ENCODE measurements around the gene ZC3H12A.
A peak's percentile ranks its signal among the peaks of the same experiment; 100 is the strongest.

The ZC3H12A gene

DNA sequence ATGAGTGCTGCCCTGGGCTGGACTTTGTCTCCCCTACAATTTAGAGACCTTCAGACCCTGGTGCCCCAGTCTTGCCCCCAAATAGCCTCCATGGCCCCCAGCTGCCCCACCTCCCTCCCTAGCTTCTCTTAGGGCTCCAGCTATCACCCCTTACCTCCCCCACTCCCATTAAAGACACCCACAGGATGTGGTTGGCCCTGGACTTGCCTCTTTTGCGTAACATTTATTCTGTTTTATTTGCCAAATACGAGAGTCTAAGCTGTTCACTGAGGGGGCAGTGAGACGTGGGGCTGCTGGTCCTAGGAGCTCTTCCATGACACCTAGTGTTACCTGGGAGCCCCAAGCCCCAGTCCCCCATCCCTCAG, 4.5 kb downstream of the ZC3H12A start:
- peak; percentile 37 for DNase-seq (ENCODE audit: low spot score)

DNA sequence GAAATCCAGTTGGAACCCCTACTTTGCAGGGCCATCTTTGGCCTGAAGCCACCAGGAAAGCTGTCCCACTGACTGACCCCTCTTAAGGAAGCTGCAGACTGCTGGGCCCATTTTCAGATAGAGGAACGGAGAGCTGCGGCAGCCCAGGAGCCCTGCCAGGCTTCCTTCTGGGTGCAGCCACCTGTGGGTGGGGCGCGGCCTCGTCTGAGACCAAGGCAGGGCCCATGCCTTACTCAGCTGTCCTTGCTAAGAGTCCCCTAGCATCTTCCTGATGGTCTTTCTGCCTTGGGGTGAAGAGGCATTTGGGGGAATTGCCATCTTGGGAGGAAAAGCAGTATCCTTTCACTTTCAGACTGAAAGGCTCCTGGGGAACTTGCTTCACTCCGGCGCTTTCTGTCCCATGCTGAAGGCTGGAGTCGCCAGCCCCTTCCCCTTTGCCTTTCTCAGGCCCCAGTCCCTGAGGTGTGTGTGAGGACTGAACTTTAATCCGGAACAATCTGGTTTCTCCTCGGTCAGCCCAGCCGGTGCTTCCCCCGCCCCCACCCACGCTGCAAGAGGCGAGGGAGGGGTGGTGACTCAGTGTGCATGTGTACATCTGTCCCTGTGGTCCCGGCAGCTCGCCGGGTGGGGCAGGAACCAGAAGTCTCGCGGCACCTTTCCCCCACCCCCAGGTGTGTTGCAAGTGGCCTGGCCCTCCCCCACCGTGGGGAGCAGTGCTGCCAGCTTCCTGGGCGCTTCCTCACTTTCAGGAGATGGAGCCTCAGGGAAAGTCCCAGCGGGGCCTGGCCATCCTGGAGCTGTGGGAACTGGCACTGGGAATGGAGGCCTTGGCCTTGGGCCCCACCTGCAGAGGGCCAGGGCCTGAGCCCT, 5.1 kb downstream of the ZC3H12A start:
- DNase-seq (ENCODE audit: low spot score) = peak; percentile 56

DNA sequence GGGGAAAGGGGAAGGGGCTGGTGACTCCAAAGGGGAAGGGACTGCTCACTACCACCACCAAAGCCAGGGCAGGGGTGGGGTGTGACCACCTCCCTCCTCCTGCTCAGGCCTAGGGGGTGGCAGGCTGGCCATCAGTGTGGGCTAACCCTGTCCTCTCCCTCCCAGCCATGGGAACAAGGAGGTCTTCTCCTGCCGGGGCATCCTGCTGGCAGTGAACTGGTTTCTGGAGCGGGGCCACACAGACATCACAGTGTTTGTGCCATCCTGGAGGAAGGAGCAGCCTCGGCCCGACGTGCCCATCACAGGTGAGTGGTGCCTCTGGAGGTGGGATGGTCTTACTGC, 5.7 kb downstream of the ZC3H12A start:
- no peak for DNase-seq (ENCODE audit: low spot score)

DNA sequence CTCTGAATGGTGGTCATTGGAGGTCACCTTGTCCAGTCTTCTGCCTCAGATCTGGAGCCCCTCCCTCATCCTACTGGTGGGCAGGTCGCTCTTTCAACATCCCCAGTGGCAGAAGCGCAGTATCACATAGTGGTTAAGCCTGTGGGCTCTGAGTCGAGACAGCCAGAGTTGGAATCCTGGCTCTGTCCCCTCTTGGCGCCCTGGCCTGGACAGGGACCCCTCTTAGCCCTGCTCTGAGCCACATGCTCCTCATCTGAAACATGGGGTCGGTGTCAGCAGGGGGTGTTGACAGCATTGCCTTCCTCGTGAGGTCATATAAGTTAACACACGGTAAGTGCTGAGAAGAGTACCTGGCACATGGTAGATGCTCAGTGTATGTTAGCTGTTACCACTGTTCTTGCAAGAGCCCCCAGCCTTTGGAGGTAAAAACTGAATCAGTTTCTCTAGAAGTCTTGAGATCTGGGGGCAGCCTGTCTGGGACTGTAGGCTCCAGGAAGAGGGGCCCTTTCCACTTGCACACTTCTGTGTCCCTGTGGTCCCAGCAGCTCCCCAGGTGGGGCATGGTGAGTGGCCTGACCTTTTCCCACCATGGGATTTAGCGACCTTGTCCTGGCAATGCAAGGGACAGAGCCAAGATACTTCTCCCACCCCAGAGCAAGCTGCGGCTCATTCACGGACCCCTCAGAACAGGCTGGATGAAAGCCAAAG, 6.4 kb downstream of the ZC3H12A start:
- DNase-seq (ENCODE audit: low spot score) = no peak

DNA sequence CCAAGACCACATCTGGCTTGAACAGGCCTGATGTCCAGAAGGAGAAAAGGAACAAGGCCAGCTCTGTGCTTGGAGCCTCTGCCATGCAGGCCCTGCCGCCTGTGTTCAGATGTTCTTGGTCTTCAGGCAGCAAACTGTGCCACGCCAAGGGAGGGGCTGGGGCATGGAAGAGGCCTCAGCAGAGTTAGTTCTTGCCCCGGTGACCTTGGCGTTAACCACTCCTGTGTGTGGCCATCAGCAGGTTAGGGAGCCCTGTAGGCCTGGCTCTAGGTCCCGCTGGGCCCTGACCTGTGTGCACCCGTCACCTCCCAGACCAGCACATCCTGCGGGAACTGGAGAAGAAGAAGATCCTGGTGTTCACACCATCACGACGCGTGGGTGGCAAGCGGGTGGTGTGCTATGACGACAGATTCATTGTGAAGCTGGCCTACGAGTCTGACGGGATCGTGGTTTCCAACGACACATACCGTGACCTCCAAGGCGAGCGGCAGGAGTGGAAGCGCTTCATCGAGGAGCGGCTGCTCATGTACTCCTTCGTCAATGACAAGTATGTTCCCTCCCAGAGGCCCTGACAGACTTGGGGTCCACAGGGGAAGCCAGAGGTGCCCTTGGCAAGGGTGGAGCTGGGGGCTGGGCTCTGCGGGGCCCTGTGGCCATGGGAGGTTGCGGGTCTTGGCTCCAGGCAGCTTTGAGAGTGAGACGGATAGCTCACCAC, 7.1 kb downstream of the ZC3H12A start:
- DNase-seq (ENCODE audit: low spot score) = no peak

DNA sequence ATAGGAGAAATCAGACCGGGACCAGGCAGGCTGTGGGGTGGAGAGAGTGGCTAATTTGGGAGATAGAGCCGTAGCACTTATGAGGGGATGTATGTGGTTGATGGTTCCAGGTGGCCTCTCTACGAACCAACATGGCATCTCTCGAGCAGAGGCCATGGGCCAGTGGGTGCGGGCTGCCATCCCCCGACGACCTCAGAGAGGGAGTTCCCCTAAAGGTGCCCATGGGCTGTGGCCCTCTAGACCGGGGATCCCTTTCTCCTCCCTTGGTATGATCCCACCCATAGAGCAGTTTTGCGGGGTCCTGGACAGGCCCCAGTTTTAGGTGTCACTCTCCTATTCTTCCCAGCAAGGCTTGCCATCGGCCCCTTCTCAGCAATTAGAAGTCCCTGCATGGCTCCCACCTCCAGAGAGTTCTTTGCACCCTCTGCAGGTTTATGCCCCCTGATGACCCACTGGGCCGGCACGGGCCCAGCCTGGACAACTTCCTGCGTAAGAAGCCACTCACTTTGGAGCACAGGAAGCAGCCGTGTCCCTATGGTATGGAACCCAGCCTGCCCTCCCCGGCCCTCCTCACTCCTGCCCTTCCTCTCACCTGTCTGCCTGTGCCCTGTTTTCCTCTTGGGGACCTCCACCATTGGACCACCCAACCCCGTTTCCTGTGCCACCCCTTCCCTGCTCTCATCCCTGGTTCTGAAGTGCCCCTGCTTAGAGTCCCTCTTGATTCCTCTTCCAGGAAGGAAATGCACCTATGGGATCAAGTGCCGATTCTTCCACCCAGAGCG, 7.8 kb downstream of the ZC3H12A start:
- no peak for DNase-seq (ENCODE audit: low spot score)

DNA sequence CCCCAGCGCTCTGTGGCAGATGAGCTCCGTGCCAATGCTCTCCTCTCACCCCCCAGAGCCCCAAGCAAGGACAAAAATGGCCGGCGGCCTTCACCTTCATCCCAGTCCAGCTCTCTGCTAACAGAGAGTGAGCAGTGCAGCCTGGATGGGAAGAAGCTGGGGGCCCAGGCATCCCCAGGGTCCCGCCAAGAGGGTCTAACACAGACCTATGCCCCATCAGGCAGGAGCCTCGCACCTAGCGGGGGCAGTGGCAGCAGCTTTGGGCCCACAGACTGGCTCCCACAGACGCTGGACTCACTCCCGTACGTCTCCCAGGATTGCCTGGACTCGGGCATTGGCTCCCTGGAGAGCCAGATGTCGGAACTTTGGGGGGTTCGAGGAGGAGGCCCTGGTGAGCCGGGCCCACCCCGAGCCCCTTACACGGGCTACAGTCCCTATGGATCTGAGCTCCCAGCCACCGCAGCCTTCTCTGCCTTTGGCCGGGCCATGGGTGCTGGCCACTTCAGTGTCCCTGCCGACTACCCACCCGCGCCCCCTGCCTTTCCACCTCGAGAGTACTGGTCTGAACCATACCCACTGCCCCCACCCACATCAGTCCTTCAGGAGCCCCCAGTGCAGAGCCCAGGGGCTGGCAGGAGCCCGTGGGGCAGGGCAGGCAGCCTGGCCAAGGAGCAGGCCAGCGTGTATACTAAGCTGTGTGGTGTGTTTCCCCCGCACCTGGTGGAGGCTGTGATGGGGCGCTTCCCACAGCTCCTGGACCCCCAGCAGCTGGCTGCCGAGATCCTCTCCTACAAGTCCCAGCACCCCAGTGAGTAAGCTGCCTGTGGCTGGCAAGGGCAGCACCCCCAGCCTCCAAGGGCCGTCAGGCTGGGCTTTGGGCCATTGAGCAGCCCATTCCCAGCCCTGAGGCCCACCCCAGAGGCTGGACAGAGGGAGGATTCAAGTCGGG, 8.7 kb downstream of the ZC3H12A start:
- no peak for DNase-seq (ENCODE audit: low spot score)

DNA sequence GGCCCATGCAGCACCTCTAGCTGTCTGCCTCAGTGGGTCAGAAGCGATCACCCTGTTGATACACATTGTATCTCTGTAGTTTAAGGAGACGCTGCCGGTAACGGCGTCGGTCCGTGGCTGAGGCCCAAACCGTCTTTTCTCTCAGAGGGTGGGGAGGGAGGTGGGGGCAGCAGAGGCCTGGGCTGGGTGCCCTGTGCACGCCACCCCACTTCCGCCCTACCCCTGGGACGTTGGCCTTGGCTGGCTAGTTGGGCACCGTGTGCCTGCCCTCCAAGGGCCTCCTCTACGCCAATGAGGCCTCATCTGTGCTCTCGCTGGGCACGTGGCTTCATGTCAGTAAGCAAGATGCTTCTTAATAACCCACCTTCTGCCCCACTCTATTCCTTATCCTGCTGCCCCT, 9.4 kb downstream of the ZC3H12A start:
- no peak for DNase-seq (ENCODE audit: low spot score)

DNA sequence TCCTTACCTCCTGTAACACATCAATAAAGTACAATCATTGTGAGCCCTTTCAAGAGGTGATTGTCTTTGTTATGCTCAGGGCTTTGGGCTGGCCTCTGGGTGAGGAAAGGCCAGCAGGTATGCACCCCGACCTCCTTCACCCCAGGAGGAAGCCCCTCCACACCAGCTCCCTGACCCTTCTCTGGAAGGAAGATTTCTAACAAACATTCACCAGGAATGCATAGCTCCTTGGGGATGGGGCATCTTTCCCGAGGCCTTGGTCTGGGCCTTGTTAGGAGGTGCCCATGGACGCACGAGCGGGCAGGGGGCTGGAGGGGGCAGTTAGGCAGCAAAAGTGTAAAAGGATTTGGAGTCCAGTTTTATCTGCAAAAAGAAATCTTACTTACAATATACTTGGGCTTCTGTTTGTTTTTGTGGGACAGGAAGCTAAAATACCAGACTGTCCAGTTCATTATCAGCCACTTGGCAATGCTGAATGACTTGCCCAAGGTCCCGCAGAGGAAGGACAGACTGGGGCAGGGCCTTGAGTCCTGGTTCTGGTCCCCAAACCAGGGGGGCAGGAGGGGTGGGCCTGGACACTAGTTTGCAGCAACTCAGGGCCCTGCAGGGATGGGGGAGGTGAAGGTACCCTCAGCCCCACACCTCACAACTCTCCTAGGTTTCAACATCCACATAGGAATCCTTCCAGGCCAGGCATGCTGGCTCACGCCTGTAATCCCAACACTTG, 10.1 kb downstream of the ZC3H12A start:
- DNase-seq (ENCODE audit: low spot score) = no peak

DNA sequence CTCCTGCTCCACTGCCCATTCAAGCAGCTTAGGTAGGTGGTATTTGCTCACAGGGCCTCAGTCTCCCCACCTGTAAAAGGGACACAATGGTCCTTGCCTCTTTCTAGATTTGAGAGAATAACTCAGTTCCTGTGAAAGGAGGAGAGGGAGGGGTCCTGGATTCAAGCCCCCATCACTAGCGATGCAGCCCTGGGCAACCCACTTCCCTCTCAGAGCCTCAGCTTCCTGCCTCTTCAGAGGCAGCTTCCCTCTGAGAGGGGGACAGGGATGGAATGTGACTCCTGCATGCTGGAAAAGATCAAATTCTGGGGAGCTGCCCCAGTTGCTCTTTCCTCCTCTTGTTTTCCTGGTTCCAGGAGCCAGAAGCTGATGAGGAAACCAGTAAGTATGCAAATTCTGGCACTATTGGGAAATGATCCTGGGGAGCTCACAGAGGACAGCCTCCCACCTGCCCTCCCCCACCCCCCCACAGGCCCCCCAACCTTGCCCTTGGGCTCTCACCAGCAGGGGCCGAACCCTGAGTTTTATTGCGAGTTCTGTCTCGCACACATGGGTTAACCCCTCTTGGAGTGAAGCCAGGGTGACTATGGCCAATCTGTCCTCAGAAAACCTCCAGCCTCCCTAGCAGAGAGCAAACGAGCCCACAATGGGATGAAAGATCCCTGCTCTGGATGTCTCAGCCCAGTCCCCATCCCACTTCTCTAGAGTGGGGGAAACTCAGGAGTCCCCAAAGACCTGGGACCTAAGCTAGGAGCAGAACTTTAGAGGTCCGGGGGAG, 11.7 kb downstream of the ZC3H12A start:
- no peak for DNase-seq (ENCODE audit: low spot score)

DNA sequence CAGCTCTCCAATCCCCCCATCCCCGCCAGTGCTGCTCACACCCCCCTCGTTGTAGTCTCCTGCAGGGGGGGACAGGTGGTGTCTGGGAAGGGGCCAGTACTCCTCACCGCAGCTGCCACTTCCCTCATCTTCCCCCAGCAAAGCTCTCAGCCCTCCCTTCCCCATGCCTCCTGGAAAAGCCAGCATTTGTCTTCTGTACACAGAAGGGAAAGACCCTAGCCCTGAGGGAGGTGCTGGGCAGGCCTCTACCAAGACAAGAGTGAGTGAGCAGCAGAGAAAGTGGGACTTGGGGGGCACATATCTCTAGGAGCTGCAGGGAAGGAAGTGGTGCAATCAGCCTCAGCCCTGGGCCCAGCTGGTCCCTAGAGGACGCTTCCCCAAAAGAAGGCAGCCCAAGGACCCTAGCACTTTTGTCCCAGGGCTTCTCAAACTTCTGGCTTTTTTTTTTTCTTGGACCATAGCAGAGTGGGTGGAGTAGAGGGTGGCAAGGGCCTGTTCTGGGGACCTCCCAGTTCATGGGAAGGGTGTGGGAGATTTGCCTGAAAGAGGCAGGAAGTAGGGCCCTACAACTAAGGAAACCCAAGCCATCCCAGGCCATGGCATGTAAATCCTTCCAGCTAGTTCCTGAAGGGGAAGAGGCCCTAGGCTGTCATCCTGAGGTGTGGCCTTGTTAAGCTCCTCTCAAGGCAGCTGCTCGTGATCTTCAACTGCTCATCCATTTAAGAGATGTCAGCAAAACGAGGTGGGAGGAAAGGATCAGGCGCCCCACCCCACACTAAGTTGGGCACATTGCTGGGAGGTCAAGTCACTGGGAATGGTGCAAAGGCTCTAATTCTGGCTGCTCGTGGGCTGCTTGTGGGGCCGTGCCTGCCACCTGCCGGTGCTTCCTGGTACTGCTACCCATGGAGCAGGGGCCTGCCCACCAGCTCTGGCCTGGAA, 12.6 kb downstream of the ZC3H12A start:
- peak; percentile 69 for DNase-seq (ENCODE audit: low spot score)

DNA sequence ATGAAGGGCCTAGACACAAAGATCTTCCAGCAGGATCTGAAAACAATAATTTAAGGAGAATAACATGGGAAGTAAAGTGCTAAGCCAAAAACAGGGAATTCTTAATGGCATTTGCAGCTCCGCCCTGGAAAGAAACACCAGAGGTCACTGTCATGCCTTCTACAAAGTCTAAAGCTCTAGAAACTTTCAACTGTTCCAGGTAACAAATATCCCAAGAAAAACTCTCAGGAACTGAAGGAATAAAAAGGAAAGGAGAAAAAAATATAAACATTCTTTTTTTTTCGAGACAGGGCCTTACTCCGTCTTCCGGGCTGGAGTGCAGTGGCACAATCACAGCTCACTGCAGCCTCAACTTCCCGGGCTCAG, 13.2 kb downstream of the ZC3H12A start:
- DNase-seq (ENCODE audit: low spot score) = no peak

DNA sequence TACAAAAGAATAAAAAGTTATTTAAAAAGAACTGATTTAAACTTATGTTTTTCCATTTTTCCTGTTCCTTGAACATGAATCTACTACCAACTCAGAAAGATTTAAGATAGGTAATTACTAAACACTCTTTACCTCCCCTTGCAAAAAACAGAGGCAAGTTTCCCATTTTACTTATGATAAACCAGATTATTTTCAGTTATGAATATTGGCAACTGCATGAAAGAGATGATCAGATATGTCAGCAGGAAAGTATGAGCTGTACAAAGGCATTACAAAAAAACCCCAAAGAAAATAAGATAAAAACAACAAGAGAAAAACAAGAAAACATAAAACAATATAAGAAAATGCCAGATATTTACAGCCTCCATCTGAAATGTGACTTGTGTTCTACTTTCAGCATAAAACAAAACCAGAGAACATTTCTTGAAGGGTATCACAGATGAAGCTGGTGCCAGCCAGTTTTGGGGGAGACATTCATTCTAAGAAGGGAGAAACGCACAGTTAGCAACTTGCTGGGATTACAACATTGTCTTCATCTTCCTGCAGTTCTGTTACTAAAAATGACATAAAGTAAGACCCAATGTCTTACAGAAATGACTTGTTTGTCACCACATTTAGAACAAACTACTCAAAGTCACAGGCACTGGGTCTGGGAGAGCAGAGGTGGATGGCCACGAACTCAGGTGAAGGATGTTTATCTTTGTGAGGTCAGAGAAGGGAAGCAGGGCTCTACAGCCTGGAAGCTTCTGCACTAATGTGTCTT, 19.1 kb downstream of the ZC3H12A start:
- DNase-seq (ENCODE audit: low spot score) = no peak

DNA sequence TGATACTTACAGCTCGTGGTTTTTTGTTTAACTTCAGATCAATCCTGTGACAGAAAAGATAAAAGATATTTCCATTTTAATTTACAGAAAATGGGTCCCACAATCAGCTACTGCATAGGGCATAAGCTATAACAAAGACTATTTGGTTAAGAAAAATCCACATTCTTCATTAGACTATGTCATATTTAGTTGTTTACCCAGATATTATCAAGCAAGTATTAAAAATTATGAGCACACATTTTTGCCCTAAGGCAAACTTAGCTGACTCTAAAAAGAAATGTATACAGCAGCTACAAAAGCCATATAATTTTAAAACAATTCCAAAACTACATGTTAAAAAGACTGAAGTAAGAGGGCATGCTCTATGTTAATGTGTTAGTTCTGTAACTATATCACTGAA, 21.5 kb downstream of the ZC3H12A start:
- no peak for DNase-seq (ENCODE audit: low spot score)

DNA sequence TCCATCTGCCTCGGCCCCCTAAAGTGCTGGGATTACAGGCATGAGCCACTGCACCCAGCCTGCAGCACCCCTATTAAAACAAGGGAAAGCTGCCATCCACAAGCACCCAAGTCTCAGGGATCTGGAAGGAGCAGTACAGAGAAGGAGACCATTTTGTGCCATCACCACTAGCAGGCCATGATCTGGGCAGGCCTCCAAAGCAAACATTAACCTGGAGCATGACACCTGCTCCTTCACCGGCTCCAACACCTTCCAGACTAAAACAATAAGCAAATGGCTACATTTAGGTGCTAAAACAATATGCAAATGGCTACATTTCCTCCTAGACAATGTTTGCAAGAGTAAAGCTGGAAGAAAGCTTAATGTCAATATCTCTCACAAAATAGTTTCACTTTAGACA, 23.5 kb downstream of the ZC3H12A start:
- no peak for DNase-seq (ENCODE audit: low spot score)

DNA sequence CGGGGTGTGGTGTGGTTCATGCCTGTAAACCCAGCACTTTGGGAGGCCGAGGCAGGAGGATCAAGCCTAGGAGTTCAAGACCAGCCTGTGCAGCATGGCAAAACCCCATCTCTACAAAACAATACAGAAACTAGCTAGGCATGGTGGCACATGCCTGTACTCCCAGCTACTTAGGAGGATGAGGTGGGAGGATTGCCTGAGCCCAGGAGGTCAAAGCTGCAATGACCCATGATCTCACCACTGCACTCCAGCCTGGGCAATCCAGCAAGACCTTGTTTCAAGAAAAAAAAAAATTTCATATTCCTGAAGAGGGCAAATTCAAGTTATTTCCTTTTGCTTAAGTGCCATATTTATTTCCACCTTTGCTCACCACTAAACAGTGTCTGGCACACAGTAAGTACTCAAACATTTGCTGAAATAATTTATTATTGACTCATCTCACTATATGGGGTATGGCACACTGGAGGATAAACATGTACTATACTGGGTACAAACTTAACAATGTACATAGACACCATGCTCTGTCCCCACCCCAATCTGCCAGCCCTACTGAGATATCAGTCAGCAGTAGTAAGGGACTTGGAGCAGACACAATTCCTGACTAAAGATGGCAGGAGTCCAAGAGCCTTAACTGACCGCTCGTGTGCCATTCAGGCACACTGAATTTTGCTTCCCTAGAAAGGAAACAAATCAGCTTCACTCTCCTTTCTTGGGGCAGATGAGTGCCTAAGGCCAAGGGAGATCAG, 24.7 kb downstream of the ZC3H12A start:
- no peak for DNase-seq (ENCODE audit: low spot score)

DNA sequence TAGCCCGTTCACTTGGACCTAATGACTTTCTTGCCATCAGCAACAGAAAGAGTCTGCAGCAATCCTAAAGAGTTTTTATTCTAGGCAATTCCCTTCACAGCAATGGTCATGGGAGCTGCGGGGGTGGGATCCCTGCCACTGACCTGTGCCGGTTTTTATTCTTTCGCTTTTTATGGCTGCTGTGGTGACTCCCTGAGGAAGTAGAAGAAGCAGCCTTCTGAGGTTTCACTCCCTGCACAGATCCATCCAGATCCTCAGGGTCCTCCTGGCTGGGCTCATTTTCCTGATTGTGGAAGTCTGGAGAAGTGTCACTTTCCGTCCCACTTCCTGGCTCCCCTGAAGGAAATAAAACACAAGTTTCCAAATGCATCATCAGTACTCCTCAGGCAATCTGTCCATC, 27.3 kb downstream of the ZC3H12A start:
- DNase-seq (ENCODE audit: low spot score) = no peak

All from NAMALWA (cell line).